ENCODE results near the gene G3BP2.

Gene G3BP2

GRCh38 chr4:75593393-75593792, 79.8 kb downstream of the G3BP2 start:
- H3K4me3 ChIP-seq (ENCODE audit: low read length), result no peak overlapping the region
- no peak for DNase-seq (ENCODE audit: low read depth, low spot score)

All from Jurkat, Clone E6-1 (cell line).